GM12801 (cell line): ENCODE results near the gene PRMT1.
A peak's percentile ranks its signal among the peaks of the same experiment; 100 is the strongest.

Experiments
- CTCF ChIP-seq: IDR thresholded peaks from one replicate; pipeline ENCODE4 v1.5.1; 2011; ENCODE audit warnings: control low read depth; ENCODE audit not compliant: insufficient read length; ENCODE audit errors: extremely low read depth

PRMT1 gene

GRCh38 chr19:49678985-49679770 lies 2.1 kb downstream of the PRMT1 start:
- no peak for TF ChIP-seq CTCF

GRCh38 chr19:49679771-49680413 lies 2.8 kb downstream of the PRMT1 start:
- no peak for TF ChIP-seq CTCF

GRCh38 chr19:49680421-49681351 lies 3.6 kb downstream of the PRMT1 start:
- peak; percentile 95 for TF ChIP-seq CTCF

- no peak for TF ChIP-seq CTCF
These were observed 4.8 kb downstream of the PRMT1 start for GRCh38 chr19:49681830-49682229.

GRCh38 chr19:49682274-49682673 lies 5.2 kb downstream of the PRMT1 start:
- TF ChIP-seq CTCF = no peak

- TF ChIP-seq CTCF = no peak
These were observed 6.8 kb downstream of the PRMT1 start for GRCh38 chr19:49683814-49684250.
